Astrocyte (in vitro differentiated cells and primary cell): ENCODE results near the gene LETMD1. TPM values are rescaled to one million over a fixed set of nuclear protein-coding genes. Genes with fewer than 3 reads are reported as not detected.

Experiments used
- DNase-seq: peaks from one replicate; pipeline ENCODE4 v3.0.0-alpha.2; 2010; ENCODE audit warnings: low read depth
- FAIRE-seq: peaks from 2 replicates; lab custom pipeline; 2011; peaks lifted over from hg19 to GRCh38; lab: Jason Lieb, UNC
- H2AFZ ChIP-seq: 2 replicates; pipeline ENCODE4 v1.6.0; 2012; ENCODE audit warnings: low read depth, low read length, inconsistent platforms
- H3K27ac ChIP-seq: 2 replicates; pipeline ENCODE4 v1.5.1; 2011; ENCODE audit warnings: low read depth, low read length, inconsistent platforms
- H3K27me3 ChIP-seq: 2 replicates; pipeline ENCODE4 v1.6.0; 2011; ENCODE audit warnings: low read length, inconsistent platforms; ENCODE audit not compliant: insufficient read depth
- H3K36me3 ChIP-seq: 2 replicates; pipeline ENCODE4 v1.5.1; 2011; ENCODE audit warnings: low read length, inconsistent platforms; ENCODE audit not compliant: insufficient read depth
- H3K4me1 ChIP-seq: 2 replicates; pipeline ENCODE4 v1.5.1; 2011; ENCODE audit warnings: low read length, inconsistent platforms; ENCODE audit not compliant: insufficient read depth
- H3K4me2 ChIP-seq: 2 replicates; pipeline ENCODE4 v1.6.0; 2012; ENCODE audit warnings: low read length, inconsistent platforms
- H3K4me3 ChIP-seq: 2 replicates; pipeline ENCODE4 v1.5.1; 2011; ENCODE audit warnings: low read depth, mild to moderate bottlenecking, low read length, inconsistent platforms; ENCODE audit not compliant: insufficient read depth
- H3K79me2 ChIP-seq: 2 replicates; pipeline ENCODE4 v1.6.0; 2012; ENCODE audit warnings: mild to moderate bottlenecking, low read length, inconsistent platforms; ENCODE audit not compliant: insufficient read depth
- H3K9ac ChIP-seq: 2 replicates; pipeline ENCODE4 v1.6.0; 2012; ENCODE audit warnings: mild to moderate bottlenecking, low read length, inconsistent platforms
- H3K9me3 ChIP-seq: 2 replicates; pipeline ENCODE4 v1.5.1; 2012; ENCODE audit warnings: low read depth, mild to moderate bottlenecking, low read length, inconsistent platforms; ENCODE audit not compliant: insufficient read depth
- H4K20me1 ChIP-seq: 2 replicates; pipeline ENCODE4 v1.6.0; 2012; ENCODE audit warnings: low read length, inconsistent platforms; ENCODE audit not compliant: insufficient read depth
- H3K27ac Mint-ChIP-seq: one replicate; pipeline ENCODE4 v1.8.0; 2021; ENCODE audit warnings: mild to moderate bottlenecking, mixed read lengths; ENCODE audit not compliant: unreplicated experiment
- H3K27me3 Mint-ChIP-seq: one replicate; pipeline ENCODE4 v1.8.0; 2021; ENCODE audit warnings: low read depth, mixed read lengths; ENCODE audit not compliant: unreplicated experiment
- H3K36me3 Mint-ChIP-seq: one replicate; pipeline ENCODE4 v1.8.0; 2021; ENCODE audit warnings: low read depth, mixed read lengths; ENCODE audit not compliant: unreplicated experiment
- H3K4me1 Mint-ChIP-seq: one replicate; pipeline ENCODE4 v1.8.0; 2021; ENCODE audit warnings: low read depth, mixed read lengths; ENCODE audit not compliant: unreplicated experiment
- H3K4me3 Mint-ChIP-seq: one replicate; pipeline ENCODE4 v1.8.0; 2021; ENCODE audit warnings: mild to moderate bottlenecking, moderate library complexity, mixed read lengths; ENCODE audit not compliant: unreplicated experiment
- H3K9me3 Mint-ChIP-seq: one replicate; pipeline ENCODE4 v1.8.0; 2021; ENCODE audit warnings: mild to moderate bottlenecking, mixed read lengths; ENCODE audit not compliant: unreplicated experiment
- EZH2 ChIP-seq: IDR thresholded peaks from 2 replicates; pipeline ENCODE4 v1.6.1; 2012; ENCODE audit warnings: mild to moderate bottlenecking, low read length, inconsistent platforms; ENCODE audit not compliant: insufficient read depth
- total RNA-seq: library from RNA; stranded (reverse); gene quantifications from 2 replicates; pipeline ENCODE4 v1.2.1, GENCODE V29; 2021
- TF ChIP-seq, protein P1 (sequence below): IDR thresholded peaks from 2 replicates; pipeline ENCODE4 v1.5.1; 2011; ENCODE audit warnings: low read depth, mild to moderate bottlenecking, inconsistent platforms, low read length, moderate library complexity; ENCODE audit not compliant: insufficient read depth

Gene LETMD1
- total RNA-seq, 1 donor from 2014 or later: 25.2 TPM

- no peaks in the 10 kb centered on the region for H3K27me3 ChIP-seq
- H3K79me2 ChIP-seq: peaks cover 87% of the 10 kb centered on the region
- H3K4me2 ChIP-seq: no peak overlapping the region
- Mint-ChIP-seq H3K27me3 (no peaks in the 10 kb centered on the region), H3K4me3 (no peak overlapping the region), H3K4me1 (peaks cover 7% of the 10 kb centered on the region), H3K9me3 (no peaks in the 10 kb centered on the region), H3K36me3 (no peaks in the 10 kb centered on the region), H3K27ac (no peak overlapping the region)
- no peak for DNase-seq
- H3K27ac ChIP-seq: no peak overlapping the region
- peaks cover 51% of the 10 kb centered on the region for H4K20me1 ChIP-seq
- H3K4me3 ChIP-seq: no peak overlapping the region
- H2AFZ ChIP-seq: no peak overlapping the region
- FAIRE-seq: no peak
- no peaks in the 10 kb centered on the region for H3K36me3 ChIP-seq
- peaks cover 3% of the 10 kb centered on the region for H3K4me1 ChIP-seq
- TF ChIP-seq, protein P1, sequence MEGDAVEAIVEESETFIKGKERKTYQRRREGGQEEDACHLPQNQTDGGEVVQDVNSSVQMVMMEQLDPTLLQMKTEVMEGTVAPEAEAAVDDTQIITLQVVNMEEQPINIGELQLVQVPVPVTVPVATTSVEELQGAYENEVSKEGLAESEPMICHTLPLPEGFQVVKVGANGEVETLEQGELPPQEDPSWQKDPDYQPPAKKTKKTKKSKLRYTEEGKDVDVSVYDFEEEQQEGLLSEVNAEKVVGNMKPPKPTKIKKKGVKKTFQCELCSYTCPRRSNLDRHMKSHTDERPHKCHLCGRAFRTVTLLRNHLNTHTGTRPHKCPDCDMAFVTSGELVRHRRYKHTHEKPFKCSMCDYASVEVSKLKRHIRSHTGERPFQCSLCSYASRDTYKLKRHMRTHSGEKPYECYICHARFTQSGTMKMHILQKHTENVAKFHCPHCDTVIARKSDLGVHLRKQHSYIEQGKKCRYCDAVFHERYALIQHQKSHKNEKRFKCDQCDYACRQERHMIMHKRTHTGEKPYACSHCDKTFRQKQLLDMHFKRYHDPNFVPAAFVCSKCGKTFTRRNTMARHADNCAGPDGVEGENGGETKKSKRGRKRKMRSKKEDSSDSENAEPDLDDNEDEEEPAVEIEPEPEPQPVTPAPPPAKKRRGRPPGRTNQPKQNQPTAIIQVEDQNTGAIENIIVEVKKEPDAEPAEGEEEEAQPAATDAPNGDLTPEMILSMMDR: no peak
- no peak for TF ChIP-seq EZH2
- no peak overlapping the region for H3K9ac ChIP-seq
- no peaks in the 10 kb centered on the region for H3K9me3 ChIP-seq
These were observed 29.2 kb upstream of the LETMD1 start for GRCh38 chr12:51018956-51019355.

GRCh38 chr12:51019927-51020326, 28.2 kb upstream of the LETMD1 start:
- DNase-seq: no peak
- no peak overlapping the region for H3K4me2 ChIP-seq
- peaks cover 17% of the 10 kb centered on the region for H3K4me1 Mint-ChIP-seq

More at GRCh38 chr12:51019927-51020326, 28.2 kb upstream of the LETMD1 start:
- no peaks in the 10 kb centered on the region for H3K36me3 ChIP-seq
- H3K27ac ChIP-seq: no peak overlapping the region
- Mint-ChIP-seq H3K27me3 (no peaks in the 10 kb centered on the region), H3K4me3 (no peak overlapping the region), H3K9me3 (no peaks in the 10 kb centered on the region), H3K36me3 (no peaks in the 10 kb centered on the region), H3K27ac (no peak overlapping the region)
- TF ChIP-seq EZH2: no peak
- TF ChIP-seq, protein P1: no peak
- H3K9me3 ChIP-seq: no peaks in the 10 kb centered on the region
- H4K20me1 ChIP-seq: peaks cover 50% of the 10 kb centered on the region
- no peak overlapping the region for H2AFZ ChIP-seq
- H3K4me3 ChIP-seq: no peak overlapping the region
- no peak overlapping the region for H3K9ac ChIP-seq
- H3K27me3 ChIP-seq: no peaks in the 10 kb centered on the region
- H3K4me1 ChIP-seq: peaks cover 10% of the 10 kb centered on the region
- H3K79me2 ChIP-seq: peaks cover 83% of the 10 kb centered on the region
- no peak for FAIRE-seq
